HEK293 (cell line): ENCODE measurements around the gene GDPD3.

Experiments
- ZNF175 ChIP-seq: fragments of 450-650 bp; formaldehyde crosslinking; IDR thresholded peaks from 2 replicates; pipeline ENCODE4 v1.5.1; 2016; ENCODE audit warnings: missing biosample characterization, missing genetic modification characterization
- ZNF423 ChIP-seq: fragments of 450-650 bp; formaldehyde crosslinking; IDR thresholded peaks from 2 replicates; pipeline ENCODE4 v1.5.1; 2016; ENCODE audit warnings: missing biosample characterization, missing genetic modification characterization

GRCh38 chr16:30063893-30064728 lies 49.2 kb downstream of the GDPD3 start:
- no peak for TF ChIP-seq ZNF423 (tag by site-specific recombination)
- no peak for TF ChIP-seq ZNF175 (tag by site-specific recombination)
